Measurements from ENCODE around the gene SRSF3. TPM values are rescaled to one million over a fixed set of nuclear protein-coding genes. Genes with fewer than 3 reads are reported as not detected.
"Not testable (repeated sequence)": the region's sequence is repeated elsewhere in the genome, so short reads cannot be mapped to it uniquely, and the experiment has no call there.

SRSF3 gene
- total and polyA plus RNA-seq, 4 donors = 160 to 197 (median 191) TPM

GRCh38 chr6:36581716-36582115 lies 12.4 kb upstream of the SRSF3 start:
- Histone ChIP-seq H3K27ac (ENCODE audit: low read depth in 1 of 2, low read length in 2 of 2) (no peak overlapping the region), H3K4me1 (ENCODE audit: control insufficient read depth in 1 of 2, insufficient read depth in 2 of 2, low read length in 2 of 2) (no peaks in the 10 kb centered on the region), H3K4me3 (ENCODE audit: low read length in 2 of 2) (no peak overlapping the region), H3K9me3 (ENCODE audit: control insufficient read depth, low read length) (no peaks in the 10 kb centered on the region), H3K36me3 (ENCODE audit: control insufficient read depth in 1 of 2, insufficient read depth in 2 of 2, low read length in 1 of 2) (no peaks in the 10 kb centered on the region), H3K27me3 (ENCODE audit: control insufficient read depth in 1 of 2, insufficient read depth in 2 of 2, low read length in 1 of 2) (no peaks in the 10 kb centered on the region)
- intact Hi-C loops (cut with DNase I) = no loop called here
- WGBS, 2 donors = 89% methylated on average over 4 of the region's 4 CpGs
- no peak for DNase-seq
- ATAC-seq (ENCODE audit: low FRiP score) = no peak

- no peaks in the 10 kb centered on the region for H3K36me3 ChIP-seq (ENCODE audit: control insufficient read depth in 1 of 2, insufficient read depth in 2 of 2, low read length in 1 of 2)
- H3K27ac ChIP-seq (ENCODE audit: low read depth in 1 of 2, low read length in 2 of 2) = no peak overlapping the region
- ATAC-seq (ENCODE audit: low FRiP score) (no peak), DNase-seq (no peak)
- H3K9me3 ChIP-seq (ENCODE audit: control insufficient read depth, low read length) = no peaks in the 10 kb centered on the region
- no peaks in the 10 kb centered on the region for H3K4me1 ChIP-seq (ENCODE audit: control insufficient read depth in 1 of 2, insufficient read depth in 2 of 2, low read length in 2 of 2)
- intact Hi-C loops (cut with DNase I) = no loop called here
- 88 to 89% methylated on average over 1 of the region's 1 CpG for WGBS, 2 donors
- no peak overlapping the region for H3K4me3 ChIP-seq (ENCODE audit: low read length in 2 of 2)
- no peaks in the 10 kb centered on the region for H3K27me3 ChIP-seq (ENCODE audit: control insufficient read depth in 1 of 2, insufficient read depth in 2 of 2, low read length in 1 of 2)
Measured at GRCh38 chr6:36586606-36587005, 7.6 kb upstream of the SRSF3 start.

- WGBS, 2 donors = 89 to 94% methylated on average over 9 of the region's 9 CpGs
- DNase-seq; H3K27ac ChIP-seq (ENCODE audit: low read depth in 1 of 2, low read length in 2 of 2); H3K4me1 ChIP-seq (ENCODE audit: control insufficient read depth in 1 of 2, insufficient read depth in 2 of 2, low read length in 2 of 2); H3K4me3 ChIP-seq (ENCODE audit: low read length in 2 of 2); H3K9me3 ChIP-seq (ENCODE audit: control insufficient read depth, low read length); H3K36me3 ChIP-seq (ENCODE audit: control insufficient read depth in 1 of 2, insufficient read depth in 2 of 2, low read length in 1 of 2); intact Hi-C loops (cut with DNase I); H3K27me3 ChIP-seq (ENCODE audit: control insufficient read depth in 1 of 2, insufficient read depth in 2 of 2, low read length in 1 of 2); ATAC-seq (ENCODE audit: low FRiP score): not testable (repeated sequence)
Measured at GRCh38 chr6:36589025-36589400, 5.1 kb upstream of the SRSF3 start.

GRCh38 chr6:36590237-36590636 lies 3.9 kb upstream of the SRSF3 start:
- intact Hi-C loops (cut with DNase I) = loop anchor here (5.0 kb wide), 2 partner anchors 43 to 148 kb away; partner anchors contain the start of genes KCTD20 (in 1 of the 2), PXT1 (in 1 of the 2) and STK38 (in 1 of the 2)
- DNase-seq = no peak
- no peaks in the 10 kb centered on the region for H3K9me3 ChIP-seq (ENCODE audit: control insufficient read depth, low read length)

GRCh38 chr6:36592221-36592655 lies 1.9 kb upstream of the SRSF3 start:
- intact Hi-C loops (cut with DNase I) = loop anchor here (5.0 kb wide), 2 partner anchors 45 to 150 kb away; partner anchors contain the start of genes KCTD20 (in 1 of the 2), PXT1 (in 1 of the 2) and STK38 (in 1 of the 2)
- no peaks in the 10 kb centered on the region for H3K9me3 ChIP-seq (ENCODE audit: control insufficient read depth, low read length)
- H3K27ac ChIP-seq (ENCODE audit: low read depth in 1 of 2, low read length in 2 of 2) = no peak overlapping the region
- no peak for ATAC-seq (ENCODE audit: low FRiP score)
- H3K4me1 ChIP-seq (ENCODE audit: control insufficient read depth in 1 of 2, insufficient read depth in 2 of 2, low read length in 2 of 2) = peaks cover 2 to 4% of the 10 kb centered on the region in 2 donors
- DNase-seq = no peak
- peaks cover 0 to 3% of the 10 kb centered on the region in 2 donors for H3K36me3 ChIP-seq (ENCODE audit: control insufficient read depth in 1 of 2, insufficient read depth in 2 of 2, low read length in 1 of 2)
- no peaks in the 10 kb centered on the region for H3K27me3 ChIP-seq (ENCODE audit: control insufficient read depth in 1 of 2, insufficient read depth in 2 of 2, low read length in 1 of 2)
- WGBS, 2 donors = 92 to 93% methylated on average over 12 of the region's 12 CpGs
- no peak overlapping the region for H3K4me3 ChIP-seq (ENCODE audit: low read length in 2 of 2)

More at GRCh38 chr6:36590237-36590636, 3.9 kb upstream of the SRSF3 start:
- H3K27ac ChIP-seq (ENCODE audit: low read depth in 1 of 2, low read length in 2 of 2) = no peak overlapping the region
- no peak overlapping the region for H3K4me3 ChIP-seq (ENCODE audit: low read length in 2 of 2)
- H3K4me1 ChIP-seq (ENCODE audit: control insufficient read depth in 1 of 2, insufficient read depth in 2 of 2, low read length in 2 of 2) = peaks cover 0 to 2% of the 10 kb centered on the region in 2 donors
- 71 to 75% methylated on average over 1 of the region's 1 CpG for WGBS, 2 donors
- H3K27me3 ChIP-seq (ENCODE audit: control insufficient read depth in 1 of 2, insufficient read depth in 2 of 2, low read length in 1 of 2) = no peaks in the 10 kb centered on the region
- no peaks in the 10 kb centered on the region for H3K36me3 ChIP-seq (ENCODE audit: control insufficient read depth in 1 of 2, insufficient read depth in 2 of 2, low read length in 1 of 2)
- ATAC-seq (ENCODE audit: low FRiP score) = no peak

GRCh38 chr6:36593569-36594028 lies 563 bp upstream of the SRSF3 start:
- Histone ChIP-seq H3K27me3 (ENCODE audit: control insufficient read depth in 1 of 2, insufficient read depth in 2 of 2, low read length in 1 of 2) (no peaks in the 10 kb centered on the region), H3K27ac (ENCODE audit: low read depth in 1 of 2, low read length in 2 of 2) (peak overlapping the region; percentile 61 to 93), H3K36me3 (ENCODE audit: control insufficient read depth in 1 of 2, insufficient read depth in 2 of 2, low read length in 1 of 2) (peaks cover 3 to 4% of the 10 kb centered on the region in 2 donors), H3K9me3 (ENCODE audit: control insufficient read depth, low read length) (no peaks in the 10 kb centered on the region), H3K4me3 (ENCODE audit: low read length in 2 of 2) (peak overlapping the region; percentile 11 to 29), H3K4me1 (ENCODE audit: control insufficient read depth in 1 of 2, insufficient read depth in 2 of 2, low read length in 2 of 2) (peaks cover 2 to 6% of the 10 kb centered on the region in 2 donors)
- WGBS, 2 donors = 5 to 7% methylated on average over 15 of the region's 15 CpGs
- intact Hi-C loops (cut with DNase I) = loop anchor here (1.0 to 5.0 kb wide), 3 partner anchors 46 to 170 kb away; partner anchors contain the start of genes KCTD20 (in 1 of the 2), PXT1 (in 1 of the 2) and STK38 (in 1 of the 2)
- DNase-seq (no peak), ATAC-seq (ENCODE audit: low FRiP score) (peak; percentile 16)

- no peaks in the 10 kb centered on the region for H3K9me3 ChIP-seq (ENCODE audit: control insufficient read depth, low read length)
- H3K4me3 ChIP-seq (ENCODE audit: low read length in 2 of 2) = peak overlapping the region; percentile 88 to 98
- H3K27ac ChIP-seq (ENCODE audit: low read depth in 1 of 2, low read length in 2 of 2) = peak overlapping the region; percentile 73 to 82
- H3K4me1 ChIP-seq (ENCODE audit: control insufficient read depth in 1 of 2, insufficient read depth in 2 of 2, low read length in 2 of 2) = peaks cover 4 to 9% of the 10 kb centered on the region in 2 donors
- no peak for DNase-seq
- ATAC-seq (ENCODE audit: low FRiP score) = peak; percentile 61
- peaks cover 3 to 8% of the 10 kb centered on the region in 2 donors for H3K36me3 ChIP-seq (ENCODE audit: control insufficient read depth in 1 of 2, insufficient read depth in 2 of 2, low read length in 1 of 2)
- 0 to 1% methylated on average over 15 of the region's 15 CpGs for WGBS, 2 donors
- no peaks in the 10 kb centered on the region for H3K27me3 ChIP-seq (ENCODE audit: control insufficient read depth in 1 of 2, insufficient read depth in 2 of 2, low read length in 1 of 2)
- intact Hi-C loops (cut with DNase I) = loop anchor here (1.0 to 5.0 kb wide), 3 partner anchors 48 to 172 kb away; partner anchors contain the start of genes STK38 (in 2 of the 2), KCTD20 (in 1 of the 2) and PXT1 (in 1 of the 2)
Measured at GRCh38 chr6:36594816-36595643, 868 bp downstream of the SRSF3 start.

- intact Hi-C loops (cut with DNase I) = loop anchor here in 1 of 2 donors (5.0 kb wide), 1 partner anchor 49 kb away; the partner anchor contains the start of gene STK38
- peaks cover 6 to 11% of the 10 kb centered on the region in 2 donors for H3K4me1 ChIP-seq (ENCODE audit: control insufficient read depth in 1 of 2, insufficient read depth in 2 of 2, low read length in 2 of 2)
- H3K4me3 ChIP-seq (ENCODE audit: low read length in 2 of 2) = peak overlapping the region; percentile 88 to 98
- no peaks in the 10 kb centered on the region for H3K27me3 ChIP-seq (ENCODE audit: control insufficient read depth in 1 of 2, insufficient read depth in 2 of 2, low read length in 1 of 2)
- no peak overlapping the region for H3K27ac ChIP-seq (ENCODE audit: low read depth in 1 of 2, low read length in 2 of 2)
- no peak for DNase-seq
- ATAC-seq (ENCODE audit: low FRiP score) = no peak
- no peaks in the 10 kb centered on the region for H3K9me3 ChIP-seq (ENCODE audit: control insufficient read depth, low read length)
- 1% methylated on average over 5 of the region's 5 CpGs for WGBS, 2 donors
- H3K36me3 ChIP-seq (ENCODE audit: control insufficient read depth in 1 of 2, insufficient read depth in 2 of 2, low read length in 1 of 2) = peaks cover 7 to 11% of the 10 kb centered on the region in 2 donors
Measured at GRCh38 chr6:36596356-36596755, 2.2 kb downstream of the SRSF3 start.

Measured in aorta (tissue), 5 donors.